Stomach (tissue), 9 donors: ENCODE results near the gene ACYP1. TPM values are rescaled to one million over a fixed set of nuclear protein-coding genes. Genes with fewer than 3 reads are reported as not detected.

Experiments
- DNase-seq, 2 donors: peaks; one replicate each; pipeline versions ENCODE4 v3.0.0 to v3.0.0-alpha.2; 2013 to 2019
- H3K27ac ChIP-seq, 5 donors: fragments of 200-600 bp in 4 of 5; sonication (generic) in 4 of 5; one replicate each; pipeline ENCODE4 v1.5.1; 2013 to 2019; ENCODE audit warnings: mild to moderate bottlenecking in 1 of 5, moderate library complexity in 1 of 5
- H3K27me3 ChIP-seq, 3 donors: fragments of 200-600 bp; sonication (generic); one replicate each; pipeline ENCODE4 v1.5.1; 2017 to 2019; ENCODE audit warnings: mixed run types in 1 of 3
- H3K36me3 ChIP-seq, 4 donors: fragments of 200-600 bp; sonication (generic); 1 replicate in 3 of 4; 2 replicates in 1 of 4; pipeline ENCODE4 v1.5.1; 2016 to 2019
- H3K4me1 ChIP-seq, 4 donors: fragments of 200-600 bp; sonication (generic); one replicate each; pipeline ENCODE4 v1.5.1; 2016 to 2019
- H3K4me3 ChIP-seq, 4 donors: fragments of 200-600 bp; sonication (generic) in 3 of 4; one replicate each; pipeline ENCODE4 v1.5.1; 2016 to 2019; ENCODE audit warnings: mild to moderate bottlenecking in 1 of 4
- H3K9me3 ChIP-seq, 4 donors: fragments of 200-600 bp; sonication (generic); one replicate each; pipeline ENCODE4 v1.5.1; 2016 to 2019
- EP300 ChIP-seq: sonication (generic); formaldehyde crosslinking; IDR thresholded peaks from one replicate; pipeline ENCODE4 v1.6.1; 2017; ENCODE audit warnings: antibody characterized with exemption
- POLR2A ChIP-seq, 4 donors: fragments of 450-650 bp; IDR thresholded peaks; one replicate each; pipeline ENCODE4 v1.6.1; 2016; ENCODE audit warnings: antibody characterized with exemption in 4 of 4, control low read depth in 2 of 4, mild to moderate bottlenecking in 1 of 4, moderate library complexity in 1 of 4
- POLR2AphosphoS5 ChIP-seq, 3 donors: sonication (generic); formaldehyde crosslinking; IDR thresholded peaks; one replicate each; pipeline ENCODE4 v1.6.1; 2016; ENCODE audit warnings: antibody characterized with exemption in 3 of 3
- WGBS, 5 donors: extraction: QIAGEN DNeasy Blood & Tissue Kit in 3 of 5; methylation state at CpG; one replicate each; pipeline versions ENCODE4 v1.1.5 to v1.1.7; 2013 to 2018; 5-methylcytosine and 5-hydroxymethylcytosine counted together
- intact Hi-C: fragments of 100-400 bp; cut with DNase I; formaldehyde crosslinking; loops from one replicate; pipeline ENCODE4 v1.15.1; 2023; ENCODE audit warnings: low total_unique reads
- polyA plus RNA-seq, 3 donors: library from polyadenylated mRNA; stranded (reverse); fragments of 200-250 nt; gene quantifications; one replicate each; pipeline ENCODE4 v1.2.3, GENCODE V29; 2013
- total RNA-seq, 5 donors: library from RNA; depleted of rRNA; stranded (reverse); fragments of >200 nt; gene quantifications; one replicate each; pipeline versions ENCODE4 v1.1.0 to v1.2.3, GENCODE V29; 2014 to 2016
- TF ChIP-seq, protein P1 (sequence below), 7 experiments: fragments of 450-650 bp in 4 of 7; fragments of 200-600 bp in 3 of 7; sonication (generic) in 3 of 7; IDR thresholded peaks; one replicate each; pipeline ENCODE4 v1.5.1; 2016 to 2019; ENCODE audit warnings: antibody characterized with exemption in 7 of 7, control low read depth in 2 of 7, mild to moderate bottlenecking in 1 of 7
- donor health status: healthy with polysubstance abuse.
- donor health status: Bipolar disorder and iron deficiency.
- donor health status: healthy.

ACYP1 gene
- total and polyA plus RNA-seq, 8 donors = 7.9 to 30.1 (median 12.0) TPM; not detected in 2

- no peak for DNase-seq
- TF ChIP-seq, protein P1, sequence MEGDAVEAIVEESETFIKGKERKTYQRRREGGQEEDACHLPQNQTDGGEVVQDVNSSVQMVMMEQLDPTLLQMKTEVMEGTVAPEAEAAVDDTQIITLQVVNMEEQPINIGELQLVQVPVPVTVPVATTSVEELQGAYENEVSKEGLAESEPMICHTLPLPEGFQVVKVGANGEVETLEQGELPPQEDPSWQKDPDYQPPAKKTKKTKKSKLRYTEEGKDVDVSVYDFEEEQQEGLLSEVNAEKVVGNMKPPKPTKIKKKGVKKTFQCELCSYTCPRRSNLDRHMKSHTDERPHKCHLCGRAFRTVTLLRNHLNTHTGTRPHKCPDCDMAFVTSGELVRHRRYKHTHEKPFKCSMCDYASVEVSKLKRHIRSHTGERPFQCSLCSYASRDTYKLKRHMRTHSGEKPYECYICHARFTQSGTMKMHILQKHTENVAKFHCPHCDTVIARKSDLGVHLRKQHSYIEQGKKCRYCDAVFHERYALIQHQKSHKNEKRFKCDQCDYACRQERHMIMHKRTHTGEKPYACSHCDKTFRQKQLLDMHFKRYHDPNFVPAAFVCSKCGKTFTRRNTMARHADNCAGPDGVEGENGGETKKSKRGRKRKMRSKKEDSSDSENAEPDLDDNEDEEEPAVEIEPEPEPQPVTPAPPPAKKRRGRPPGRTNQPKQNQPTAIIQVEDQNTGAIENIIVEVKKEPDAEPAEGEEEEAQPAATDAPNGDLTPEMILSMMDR (IDR thresholded peaks at IDR 0.05) = no peak
- no peak for TF ChIP-seq POLR2A (IDR thresholded peaks at IDR 0.05)
- TF ChIP-seq POLR2AphosphoS5 (IDR thresholded peaks at IDR 0.05) = no peak
- no peak for TF ChIP-seq EP300
- H3K9me3 ChIP-seq = no peaks in the 10 kb centered on the region
- peak overlapping the region in 3 of 5 donors; percentile 53 to 59 (median 57) for H3K27ac ChIP-seq
- no peak overlapping the region for H3K4me3 ChIP-seq
- no peaks in the 10 kb centered on the region for H3K27me3 ChIP-seq
- peaks cover 24 to 100% (median 94%) of the 10 kb centered on the region in 4 donors for H3K36me3 ChIP-seq
- intact Hi-C loops = no loop called here
- peaks cover 0 to 16% (median 5%) of the 10 kb centered on the region in 4 donors for H3K4me1 ChIP-seq
- WGBS, 5 donors = 45 to 82% (median 69%) methylated on average over 4 of the region's 4 CpGs
Observed at GRCh38 chr14:75011356-75011994, 52.3 kb downstream of the ACYP1 start.

- H3K4me1 ChIP-seq = peaks cover 0 to 16% (median 5%) of the 10 kb centered on the region in 4 donors
- H3K27ac ChIP-seq = peak overlapping the region in 2 of 5 donors; percentile 57 to 59
- intact Hi-C loops = no loop called here
- H3K9me3 ChIP-seq = no peaks in the 10 kb centered on the region
- H3K4me3 ChIP-seq = no peak overlapping the region
- DNase-seq = no peak
- no peak for TF ChIP-seq POLR2AphosphoS5 (IDR thresholded peaks at IDR 0.05)
- TF ChIP-seq, protein P1 (IDR thresholded peaks at IDR 0.05) = no peak
- TF ChIP-seq EP300 = no peak
- no peak for TF ChIP-seq POLR2A (IDR thresholded peaks at IDR 0.05)
- H3K36me3 ChIP-seq = peaks cover 29 to 100% (median 94%) of the 10 kb centered on the region in 4 donors
- 92 to 98% (median 95%) methylated on average over 4 of the region's 4 CpGs for WGBS, 5 donors
- H3K27me3 ChIP-seq = no peaks in the 10 kb centered on the region
Observed at GRCh38 chr14:75010472-75011093, 53.2 kb downstream of the ACYP1 start.

DNA sequence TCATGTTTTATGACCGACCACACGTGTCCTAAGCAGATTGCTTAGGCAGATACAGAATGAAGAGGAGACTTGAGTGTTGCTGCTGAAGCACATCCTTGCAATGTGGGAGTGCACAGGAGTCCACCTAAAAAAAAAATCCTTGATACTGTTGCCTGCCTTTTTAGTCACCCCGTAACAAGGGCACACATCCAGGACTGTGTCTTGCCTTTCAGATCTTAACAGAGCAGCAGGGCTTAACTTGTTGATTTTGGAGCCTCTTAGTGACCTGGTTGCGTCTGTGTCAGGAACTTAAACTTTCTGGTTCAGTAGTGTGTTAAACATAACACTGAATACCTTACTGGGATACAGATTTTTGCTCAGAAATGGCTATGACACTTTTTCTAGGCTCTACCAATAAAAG, 54.6 kb downstream of the ACYP1 start:
- no peaks in the 10 kb centered on the region for H3K27me3 ChIP-seq
- peaks cover 1 to 25% (median 16%) of the 10 kb centered on the region in 4 donors for H3K4me1 ChIP-seq
- H3K36me3 ChIP-seq = peaks cover 27 to 95% (median 88%) of the 10 kb centered on the region in 4 donors
- no peak for TF ChIP-seq POLR2AphosphoS5 (IDR thresholded peaks at IDR 0.05)
- TF ChIP-seq POLR2A (IDR thresholded peaks at IDR 0.05) = no peak
- no peak for TF ChIP-seq EP300
- TF ChIP-seq, protein P1 (IDR thresholded peaks at IDR 0.05) = no peak
- WGBS, 5 donors = 77 to 91% (median 82%) methylated on average over 4 of the region's 4 CpGs
- H3K27ac ChIP-seq = no peak overlapping the region
- intact Hi-C loops = no loop called here
- H3K9me3 ChIP-seq = no peaks in the 10 kb centered on the region
- DNase-seq = no peak
- H3K4me3 ChIP-seq = no peak overlapping the region

DNA sequence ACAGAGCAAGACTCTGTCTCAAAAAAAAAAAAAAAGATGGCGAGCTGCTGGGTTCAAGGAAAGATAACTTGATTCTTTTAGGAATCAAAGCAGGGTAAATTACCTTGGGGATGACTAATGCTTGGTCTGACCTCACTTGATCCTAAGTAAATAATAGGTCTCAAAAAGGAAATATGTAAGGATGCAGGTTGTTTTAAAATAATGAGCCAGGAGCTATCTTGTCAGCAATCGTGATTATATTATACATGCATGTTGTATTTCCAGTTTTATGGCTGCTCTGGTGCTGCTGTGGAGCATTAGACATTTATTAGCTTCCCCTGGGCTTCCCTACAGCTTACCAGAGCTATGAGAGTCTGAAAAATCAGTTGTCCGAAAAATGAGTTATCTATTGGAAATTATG, 58.5 kb downstream of the ACYP1 start:
- H3K27me3 ChIP-seq = no peaks in the 10 kb centered on the region
- whole genome bisulfite sequencing, 5 donors = 83 to 94% (median 90%) methylated on average over 3 of the region's 3 CpGs
- H3K27ac ChIP-seq = no peak overlapping the region
- intact Hi-C loops = no loop called here
- no peak overlapping the region for H3K4me3 ChIP-seq
- H3K9me3 ChIP-seq = no peaks in the 10 kb centered on the region
- H3K36me3 ChIP-seq = peaks cover 27 to 58% (median 54%) of the 10 kb centered on the region in 4 donors
- DNase-seq = no peak
- H3K4me1 ChIP-seq = peaks cover 10 to 28% (median 22%) of the 10 kb centered on the region in 4 donors
- TF ChIP-seq POLR2AphosphoS5 (IDR thresholded peaks at IDR 0.05) (no peak), EP300 (no peak), POLR2A (IDR thresholded peaks at IDR 0.05) (no peak)
- TF ChIP-seq, protein P1 (IDR thresholded peaks at IDR 0.05) = no peak
